ENCODE data around the gene DDN. TPM values are rescaled to one million over a fixed set of nuclear protein-coding genes. Genes with fewer than 3 reads are reported as not detected.
A peak's percentile ranks its signal among the peaks of the same experiment; 100 is the strongest.

DDN gene
- total and polyA plus RNA-seq, 10 of the 15 experiments (the other 5 are each of a cell fraction or from before 2014, with no cell fraction given) = 0.10 to 13.4 (median 3.7) TPM

- no TSS peak for BruUV-seq (replicated peaks)
- WGBS (ENCODE audit: insufficient coverage, insufficient replicate concordance, low lambda C conversion rate, missing lambda C conversion rate) = 95% methylated on average over 29 of the region's 30 CpGs
- no peaks in the 10 kb centered on the region for H4K20me1 ChIP-seq (ENCODE audit: control insufficient read depth, insufficient read depth)
Observed at GRCh38 chr12:49039421-49040363, 40.5 kb upstream of the DDN start.

DNA sequence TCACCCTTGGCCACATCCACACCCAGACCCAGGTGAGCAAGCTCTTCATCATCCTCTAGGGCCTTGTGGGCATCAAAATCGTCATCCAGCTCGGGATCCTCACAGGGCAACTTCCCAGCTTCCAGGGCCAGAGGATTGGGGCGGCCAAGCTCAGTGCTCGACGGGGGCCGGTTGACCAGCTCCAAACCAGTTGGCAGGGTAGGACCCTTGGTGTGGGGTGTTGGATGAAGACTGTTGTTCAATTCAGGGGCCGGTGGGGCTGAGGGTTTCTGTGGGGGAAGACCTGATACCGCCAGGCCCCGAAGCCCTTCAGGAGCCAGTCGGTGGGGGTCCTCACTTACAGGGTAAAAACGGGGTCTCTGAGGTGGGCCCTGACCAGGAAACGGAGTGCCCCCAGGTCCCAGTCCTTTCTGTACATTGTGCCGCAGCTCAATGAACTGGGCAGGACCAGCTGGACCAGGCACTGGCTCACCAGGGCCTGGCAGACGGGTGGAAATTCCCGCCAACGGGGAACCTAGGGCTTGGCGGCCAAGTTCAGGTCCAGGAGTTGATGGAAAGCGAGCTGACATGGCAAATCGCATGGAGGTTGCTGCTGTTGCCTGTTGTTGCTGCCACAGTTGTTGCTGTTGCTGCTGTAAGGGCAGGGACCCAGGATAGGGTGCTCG lies 39.2 kb upstream of the DDN start:
- SMC1A ChIA-PET (ENCODE audit: uncharacterized antibody, unreplicated experiment) = no interaction called here
- no peak overlapping the region for H3K4me3 ChIP-seq
- peaks cover 30 to 67% of the 10 kb centered on the region in 2 experiments for H3K36me3 ChIP-seq (ENCODE audit: control insufficient read depth in 2 of 2, insufficient read depth in 2 of 2, low read length in 1 of 2)
- no peak for ATAC-seq
- H3K79me2 ChIP-seq (ENCODE audit: control insufficient read depth, insufficient read depth, low read length) = no peaks in the 10 kb centered on the region
- H4K20me1 ChIP-seq (ENCODE audit: control insufficient read depth, insufficient read depth) = no peaks in the 10 kb centered on the region
- H3K4me1 ChIP-seq (ENCODE audit: control insufficient read depth, insufficient read depth, low read length) = no peaks in the 10 kb centered on the region
- in situ Hi-C loops (cut with MboI) = no loop called here
- H3K27ac ChIP-seq (ENCODE audit: control insufficient read depth, insufficient read depth) = no peak overlapping the region
- POLR2A ChIA-PET = interaction anchor here (0.6 kb wide), 1 partner anchor 302 kb away, joined by 8 read pairs; no protein-coding TSS in a partner anchor
- no peaks in the 10 kb centered on the region for H3K27me3 ChIP-seq (replicated peaks in 1 of 2; ENCODE audit: control insufficient read depth in 2 of 2, insufficient read depth in 2 of 2, low read length in 1 of 2)
- RAD21 ChIA-PET (ENCODE audit: unreplicated experiment) = interaction anchor here (1.0 to 1.7 kb wide), 2 partner anchors 42 kb away, joined by 3 to 6 read pairs; no protein-coding TSS in a partner anchor
- CTCF ChIA-PET = interaction anchor here (1.0 to 1.3 kb wide), 2 partner anchors 26 to 40 kb away, joined by 3 to 4 read pairs; no protein-coding TSS in a partner anchor
- H2AFZ ChIP-seq (ENCODE audit: control insufficient read depth, low read depth, low read length) = no peak overlapping the region
- intact Hi-C loops (cut with micrococcal nuclease; ENCODE audit: unreplicated experiment) = no loop called here
- no peak overlapping the region for H3K4me2 ChIP-seq (ENCODE audit: control insufficient read depth, insufficient read depth)
- BruUV-seq (replicated peaks) = no TSS peak
- no peaks in the 10 kb centered on the region for H3K9me3 ChIP-seq (replicated peaks; ENCODE audit: control insufficient read depth, insufficient read depth, low read length)
- no peak for DNase-seq (ENCODE audit: low read depth, low spot score)
- no peak for FAIRE-seq
- 96% methylated on average over 20 of the region's 20 CpGs for WGBS (ENCODE audit: insufficient coverage, insufficient replicate concordance, low lambda C conversion rate, missing lambda C conversion rate)
- no peak overlapping the region for H3K9ac ChIP-seq (ENCODE audit: control insufficient read depth, insufficient read depth, low read length)
- no peak for TF ChIP-seq RELB (IDR thresholded peaks at IDR 0.05; ENCODE audit: low read depth)
- TF ChIP-seq DPF2 (IDR thresholded peaks at IDR 0.05) = no peak
- TF ChIP-seq, protein P1, sequence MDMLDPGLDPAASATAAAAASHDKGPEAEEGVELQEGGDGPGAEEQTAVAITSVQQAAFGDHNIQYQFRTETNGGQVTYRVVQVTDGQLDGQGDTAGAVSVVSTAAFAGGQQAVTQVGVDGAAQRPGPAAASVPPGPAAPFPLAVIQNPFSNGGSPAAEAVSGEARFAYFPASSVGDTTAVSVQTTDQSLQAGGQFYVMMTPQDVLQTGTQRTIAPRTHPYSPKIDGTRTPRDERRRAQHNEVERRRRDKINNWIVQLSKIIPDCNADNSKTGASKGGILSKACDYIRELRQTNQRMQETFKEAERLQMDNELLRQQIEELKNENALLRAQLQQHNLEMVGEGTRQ (IDR thresholded peaks at IDR 0.05; ENCODE audit: borderline replicate concordance, low read depth, low read length) = no peak
- TF ChIP-seq NFYB (IDR thresholded peaks at IDR 0.05; ENCODE audit: insufficient read depth, low read depth, low read length) = no peak
- no peak for TF ChIP-seq SREBF2 (IDR thresholded peaks at IDR 0.05; ENCODE audit: low read length)
- TF ChIP-seq KAT2A (conservative IDR thresholded peaks at IDR 0.05; ENCODE audit: control insufficient read depth, low read depth, low read length) = no peak
- no peak for TF ChIP-seq SIX5 (IDR thresholded peaks at IDR 0.05; ENCODE audit: low read depth, low read length, severe bottlenecking)
- TF ChIP-seq RCOR1 (conservative IDR thresholded peaks at IDR 0.05; ENCODE audit: low read depth, low read length) = no peak

More at GRCh38 chr12:49039421-49040363, 40.5 kb upstream of the DDN start:
- intact Hi-C loops (cut with micrococcal nuclease; ENCODE audit: unreplicated experiment) = no loop called here
- TF ChIP-seq POLR2A (IDR thresholded peaks at IDR 0.05; ENCODE audit: low read depth, low read length) (0 out of 2 replicates have a peak, but pooled peaks have one; percentile 14), ETV6 (conservative IDR thresholded peaks at IDR 0.05 in 1 of 2, IDR thresholded peaks at IDR 0.05 in 1 of 2; ENCODE audit: borderline replicate concordance in 1 of 2, low read depth in 1 of 2) (no peak), BHLHE40 (IDR thresholded peaks at IDR 0.05; ENCODE audit: borderline replicate concordance in 1 of 2, low read depth in 2 of 2, low read length in 1 of 2) (no peak)
- Histone ChIP-seq H3K79me2 (ENCODE audit: control insufficient read depth, insufficient read depth, low read length) (no peaks in the 10 kb centered on the region), H2AFZ (ENCODE audit: control insufficient read depth, low read depth, low read length) (no peak overlapping the region), H3K27ac (ENCODE audit: control insufficient read depth, insufficient read depth) (no peak overlapping the region), H3K9ac (ENCODE audit: control insufficient read depth, insufficient read depth, low read length) (no peak overlapping the region), H3K4me1 (ENCODE audit: control insufficient read depth, insufficient read depth, low read length) (no peaks in the 10 kb centered on the region), H3K36me3 (ENCODE audit: control insufficient read depth in 2 of 2, insufficient read depth in 2 of 2, low read length in 1 of 2) (peaks cover 34 to 68% of the 10 kb centered on the region in 2 experiments), H3K27me3 (replicated peaks in 1 of 2; ENCODE audit: control insufficient read depth in 2 of 2, insufficient read depth in 2 of 2, low read length in 1 of 2) (no peaks in the 10 kb centered on the region), H3K9me3 (replicated peaks; ENCODE audit: control insufficient read depth, insufficient read depth, low read length) (no peaks in the 10 kb centered on the region), H3K4me2 (ENCODE audit: control insufficient read depth, insufficient read depth) (no peak overlapping the region), H3K4me3 (no peak overlapping the region)
- FAIRE-seq (no peak), ATAC-seq (no peak), DNase-seq (ENCODE audit: low read depth, low spot score) (no peak)
- CTCF ChIA-PET = interaction anchor here (1.0 to 1.3 kb wide), 2 partner anchors 24 to 43 kb away, joined by 3 to 4 read pairs; no protein-coding TSS in a partner anchor
- RAD21 ChIA-PET (ENCODE audit: unreplicated experiment) = interaction anchor here (1.0 kb wide), 1 partner anchor 43 kb away, joined by 3 read pairs; no protein-coding TSS in a partner anchor
- in situ Hi-C loops (cut with MboI) = no loop called here
- SMC1A ChIA-PET (ENCODE audit: uncharacterized antibody, unreplicated experiment) = no interaction called here
- POLR2A ChIA-PET = interaction anchor here (0.5 to 1.5 kb wide), 3 partner anchors 10 to 188 kb away, joined by 3 to 4 read pairs (median 3); partner anchors contain the start of genes DDX23 and RHEBL1

Measured in GM12878 (cell line).